Chondrocyte (in vitro differentiated cells): ENCODE measurements around the gene PLSCR3. TPM values are rescaled to one million over a fixed set of nuclear protein-coding genes. Genes with fewer than 3 reads are reported as not detected.

Experiments used
- DNase-seq: peaks from one replicate; pipeline ENCODE4 v3.0.0; 2021; ENCODE audit warnings: mixed read lengths, low spot score
- H3K27ac Mint-ChIP-seq: one replicate; pipeline ENCODE4 v1.8.0; 2021; ENCODE audit warnings: mild to moderate bottlenecking, moderate library complexity, mixed read lengths; ENCODE audit not compliant: unreplicated experiment
- H3K27me3 Mint-ChIP-seq: 2 replicates; pipeline ENCODE4 v1.8.0; 2021; ENCODE audit warnings: low read depth, mixed read lengths
- H3K36me3 Mint-ChIP-seq: 2 replicates; pipeline ENCODE4 v1.8.0; 2021; ENCODE audit warnings: low read depth, mixed read lengths
- H3K4me1 Mint-ChIP-seq: 2 replicates; pipeline ENCODE4 v1.8.0; 2021; ENCODE audit warnings: low read depth, mild to moderate bottlenecking, mixed read lengths
- H3K4me3 Mint-ChIP-seq: one replicate; pipeline ENCODE4 v1.8.0; 2021; ENCODE audit warnings: mild to moderate bottlenecking, moderate library complexity, mixed read lengths; ENCODE audit not compliant: unreplicated experiment
- H3K9me3 Mint-ChIP-seq: 2 replicates; pipeline ENCODE4 v1.8.0; 2021; ENCODE audit warnings: low read depth, mixed read lengths
- total RNA-seq: library from RNA; stranded (reverse); gene quantifications from 3 replicates; pipeline ENCODE4 v1.2.1, GENCODE V29; 2021
- TF ChIP-seq, protein P1 (sequence below): fragments of 200-600 bp; sonication (generic); IDR thresholded peaks from 2 replicates; pipeline ENCODE4 v1.5.0; 2021; ENCODE audit warnings: antibody characterized with exemption, mild to moderate bottlenecking, moderate library complexity

PLSCR3 gene
- total RNA-seq, 1 donor from 2014 or later: 81.5 TPM

- TF ChIP-seq, protein P1, sequence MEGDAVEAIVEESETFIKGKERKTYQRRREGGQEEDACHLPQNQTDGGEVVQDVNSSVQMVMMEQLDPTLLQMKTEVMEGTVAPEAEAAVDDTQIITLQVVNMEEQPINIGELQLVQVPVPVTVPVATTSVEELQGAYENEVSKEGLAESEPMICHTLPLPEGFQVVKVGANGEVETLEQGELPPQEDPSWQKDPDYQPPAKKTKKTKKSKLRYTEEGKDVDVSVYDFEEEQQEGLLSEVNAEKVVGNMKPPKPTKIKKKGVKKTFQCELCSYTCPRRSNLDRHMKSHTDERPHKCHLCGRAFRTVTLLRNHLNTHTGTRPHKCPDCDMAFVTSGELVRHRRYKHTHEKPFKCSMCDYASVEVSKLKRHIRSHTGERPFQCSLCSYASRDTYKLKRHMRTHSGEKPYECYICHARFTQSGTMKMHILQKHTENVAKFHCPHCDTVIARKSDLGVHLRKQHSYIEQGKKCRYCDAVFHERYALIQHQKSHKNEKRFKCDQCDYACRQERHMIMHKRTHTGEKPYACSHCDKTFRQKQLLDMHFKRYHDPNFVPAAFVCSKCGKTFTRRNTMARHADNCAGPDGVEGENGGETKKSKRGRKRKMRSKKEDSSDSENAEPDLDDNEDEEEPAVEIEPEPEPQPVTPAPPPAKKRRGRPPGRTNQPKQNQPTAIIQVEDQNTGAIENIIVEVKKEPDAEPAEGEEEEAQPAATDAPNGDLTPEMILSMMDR: no peak
- H3K36me3 Mint-ChIP-seq: peaks cover 16% of the 10 kb centered on the region
- no peaks in the 10 kb centered on the region for H3K27me3 Mint-ChIP-seq
- H3K9me3 Mint-ChIP-seq: no peaks in the 10 kb centered on the region
- H3K27ac Mint-ChIP-seq: peak overlapping the region; percentile 85
- no peak for DNase-seq
- peaks cover 27% of the 10 kb centered on the region for H3K4me1 Mint-ChIP-seq
- H3K4me3 Mint-ChIP-seq: peak overlapping the region; percentile 85
Observed at GRCh38 chr17:7405350-7406234, 11.3 kb upstream of the PLSCR3 start.

- TF ChIP-seq, protein P1: peak; percentile 2
- Mint-ChIP-seq H3K36me3 (peaks cover 10% of the 10 kb centered on the region), H3K27ac (peak overlapping the region; percentile 89), H3K27me3 (no peaks in the 10 kb centered on the region), H3K4me1 (peaks cover 27% of the 10 kb centered on the region), H3K4me3 (peak overlapping the region; percentile 85), H3K9me3 (no peaks in the 10 kb centered on the region)
- DNase-seq: no peak
Observed at GRCh38 chr17:7404737-7405349, 10.5 kb upstream of the PLSCR3 start.

GRCh38 chr17:7403977-7404736, 9.8 kb upstream of the PLSCR3 start, which contains the start of gene TMEM256:
TSS of gene TMEM256 (minus strand) at chr17:7404097. CDS start at chr17:7404084, 13 bp downstream.
- Mint-ChIP-seq H3K27ac (peak within 1 kb of the TSS; percentile 91), H3K4me1 (peaks cover 27% of the 10 kb centered on the region), H3K36me3 (peaks cover 3% of the 10 kb centered on the region), H3K4me3 (peak within 1 kb of the TSS; percentile 85), H3K9me3 (no peaks in the 10 kb centered on the region), H3K27me3 (no peaks in the 10 kb centered on the region)
- peak; percentile 99 for DNase-seq
- TF ChIP-seq, protein P1: peak; percentile 28

GRCh38 chr17:7403727-7403976, 9.3 kb upstream of the PLSCR3 start:
- TF ChIP-seq, protein P1: no peak

More at GRCh38 chr17:7403727-7403976, 9.3 kb upstream of the PLSCR3 start:
- peak overlapping the region; percentile 80 for H3K4me3 Mint-ChIP-seq
- no peaks in the 10 kb centered on the region for H3K36me3 Mint-ChIP-seq
- peaks cover 27% of the 10 kb centered on the region for H3K4me1 Mint-ChIP-seq
- no peaks in the 10 kb centered on the region for H3K9me3 Mint-ChIP-seq
- H3K27ac Mint-ChIP-seq: peak overlapping the region; percentile 91
- no peak for DNase-seq
- H3K27me3 Mint-ChIP-seq: no peaks in the 10 kb centered on the region
